ENCODE measurements around the gene PARP12. TPM values are rescaled to one million over a fixed set of nuclear protein-coding genes. Genes with fewer than 3 reads are reported as not detected.

Gene PARP12
- total and polyA plus RNA-seq, 12 donors, result 6.7 to 48.3 (median 13.1) TPM

DNA sequence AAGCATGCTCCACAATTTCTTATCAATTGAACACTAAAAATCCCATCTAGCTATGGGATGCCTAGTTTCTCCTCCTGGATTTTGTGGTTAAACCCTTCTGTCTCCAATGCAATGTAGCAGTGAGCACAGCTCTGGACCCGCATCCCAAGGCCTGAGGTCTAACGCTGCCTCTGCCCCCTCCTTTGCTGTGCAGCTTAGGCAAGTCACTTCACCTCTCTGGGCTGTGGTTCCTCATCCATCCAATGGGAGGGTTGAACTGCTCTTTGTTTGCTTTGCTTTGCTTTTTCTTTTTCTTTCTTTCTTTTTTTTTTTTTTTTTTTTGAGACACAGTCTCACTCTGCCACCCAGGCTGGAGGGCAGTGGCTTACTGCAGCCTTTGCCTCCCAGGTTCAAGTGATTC lies 69.2 kb downstream of the PARP12 start:
- no peak overlapping the region for H3K27ac ChIP-seq
- H3K4me3 ChIP-seq, result no peak overlapping the region
- no peaks in the 10 kb centered on the region for H3K9me3 ChIP-seq
- H3K4me1 ChIP-seq, result peaks cover 0 to 9% (median 0%) of the 10 kb centered on the region in 9 donors
- DNase-seq, result no peak
- no peaks in the 10 kb centered on the region for H3K36me3 ChIP-seq
- WGBS, 2 donors, result 98 to 99% methylated on average over 2 of the region's 2 CpGs
- no peaks in the 10 kb centered on the region for H3K27me3 ChIP-seq
- intact Hi-C loops (cut with DNase I), result loop anchor here in 3 of 10 donors (10.0 kb wide), 3 partner anchors 179 to 219 kb away; partner anchors contain the start of gene HIPK2 (in 1 of the 3)
- ATAC-seq, result no peak
- no peak for TF ChIP-seq CTCF (IDR thresholded peaks at IDR 0.05)

- Histone ChIP-seq H3K36me3 (no peaks in the 10 kb centered on the region), H3K27me3 (no peaks in the 10 kb centered on the region), H3K27ac (no peak overlapping the region), H3K9me3 (no peaks in the 10 kb centered on the region), H3K4me1 (peaks cover 0 to 9% (median 0%) of the 10 kb centered on the region in 9 donors), H3K4me3 (no peak overlapping the region)
- ATAC-seq, result no peak
- TF ChIP-seq CTCF (IDR thresholded peaks at IDR 0.05), result no peak
- WGBS, 2 donors, result 96 to 97% methylated on average over 8 of the region's 8 CpGs
- DNase-seq, result no peak
- intact Hi-C loops (cut with DNase I), result loop anchor here in 3 of 10 donors (10.0 kb wide), 3 partner anchors 178 to 218 kb away; partner anchors contain the start of gene HIPK2 (in 1 of the 3)
Measured at GRCh38 chr7:139993169-139993568, 69.6 kb downstream of the PARP12 start.

DNA sequence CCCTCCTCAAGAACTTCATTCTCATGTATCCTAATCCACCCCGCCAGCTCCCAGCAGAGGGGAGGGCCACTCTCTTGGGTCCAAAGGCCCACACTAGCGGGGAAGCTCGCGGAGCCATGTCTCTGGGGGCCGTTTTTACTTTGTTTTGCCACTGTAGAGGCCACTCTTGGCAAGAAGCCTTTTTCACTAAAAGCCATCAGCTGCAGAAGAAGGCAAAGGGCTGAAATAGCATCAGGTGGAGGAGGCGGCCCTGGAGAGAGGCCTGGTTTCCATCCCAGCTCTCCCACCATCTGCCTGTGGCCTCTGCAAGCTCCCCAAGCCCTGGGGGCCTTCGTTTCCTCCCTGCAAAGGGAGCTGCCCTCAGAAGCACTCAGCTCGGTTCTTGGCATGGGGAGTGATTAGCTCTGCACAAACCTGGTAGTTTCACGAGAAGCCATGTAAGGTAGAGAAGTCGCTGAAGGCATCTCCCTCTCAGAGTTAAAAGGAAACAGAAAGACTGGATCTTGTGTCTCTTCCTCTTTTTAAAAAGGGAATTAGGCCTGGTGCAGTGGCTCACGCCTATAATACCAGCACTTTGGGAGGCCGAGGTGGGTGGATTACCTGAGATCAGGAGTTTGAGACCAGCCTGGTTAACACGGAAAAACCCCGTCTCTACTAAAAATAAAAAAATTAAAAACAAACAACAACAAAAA lies 70.3 kb downstream of the PARP12 start:
- intact Hi-C loops (cut with DNase I), result loop anchor here in 3 of 10 donors (10.0 kb wide), 3 partner anchors 178 to 218 kb away; partner anchors contain the start of gene HIPK2 (in 1 of the 3)
- no peaks in the 10 kb centered on the region for H3K27me3 ChIP-seq
- 79 to 84% methylated on average over 14 of the region's 14 CpGs for WGBS, 2 donors
- H3K4me3 ChIP-seq, result no peak overlapping the region
- H3K4me1 ChIP-seq, result peaks cover 0 to 9% (median 0%) of the 10 kb centered on the region in 9 donors
- ATAC-seq (no peak), DNase-seq (no peak)
- no peak for TF ChIP-seq CTCF (IDR thresholded peaks at IDR 0.05)
- H3K9me3 ChIP-seq, result no peaks in the 10 kb centered on the region
- H3K27ac ChIP-seq, result no peak overlapping the region
- no peaks in the 10 kb centered on the region for H3K36me3 ChIP-seq

- intact Hi-C loops (cut with DNase I), result loop anchor here in 3 of 10 donors (10.0 kb wide), 3 partner anchors 177 to 217 kb away; partner anchors contain the start of gene HIPK2 (in 1 of the 3)
- Histone ChIP-seq H3K4me1 (peaks cover 0 to 9% (median 0%) of the 10 kb centered on the region in 9 donors), H3K36me3 (no peaks in the 10 kb centered on the region), H3K27ac (no peak overlapping the region), H3K9me3 (no peaks in the 10 kb centered on the region), H3K27me3 (no peaks in the 10 kb centered on the region), H3K4me3 (no peak overlapping the region)
- DNase-seq, result no peak
- 86 to 89% methylated on average over 6 of the region's 6 CpGs for WGBS, 2 donors
- TF ChIP-seq CTCF (IDR thresholded peaks at IDR 0.05), result no peak
- ATAC-seq, result no peak
Measured at GRCh38 chr7:139991911-139992310, 70.8 kb downstream of the PARP12 start.

Measured in heart right ventricle (tissue), 16 donors.